HEK293 (cell line): ENCODE results near the gene TES.

Experiments used
- CTCF ChIA-PET: fragments of 350-600 bp; formaldehyde crosslinking; extraction: SDS; loops from one replicate; lab custom pipeline; 2021; ENCODE audit warnings: antibody characterized with exemption; lab: Yijun Ruan, JAX
- POLR2A ChIA-PET: fragments of 300-600 bp; formaldehyde crosslinking; extraction: SDS; loops from one replicate; lab custom pipeline; 2020; ENCODE audit warnings: antibody characterized with exemption, inconsistent platforms; lab: Yijun Ruan, JAX
- H3K27ac ChIP-seq: fragments of 200-500 bp; sonication (Bioruptor generic); 2 replicates; pipeline ENCODE4 v1.5.1; 2014; ENCODE audit warnings: low read depth, low read length, control low read depth, inconsistent platforms; ENCODE audit errors: extremely low read depth
- H3K36me3 ChIP-seq, 2 experiments: fragments of 200-500 bp in 1 of 2; sonication (Bioruptor generic) in 1 of 2; 1 replicate in 1 of 2; 2 replicates in 1 of 2; pipeline ENCODE4 v1.5.1; 2014 to 2017; ENCODE audit warnings: inconsistent platforms in 2 of 2, low read length in 2 of 2; ENCODE audit not compliant: control insufficient read depth in 2 of 2, insufficient read depth in 1 of 2
- H3K4me1 ChIP-seq: fragments of 200-500 bp; sonication (Bioruptor generic); 2 replicates; pipeline ENCODE4 v1.5.1; 2014; ENCODE audit warnings: mild to moderate bottlenecking, low read length, inconsistent platforms; ENCODE audit not compliant: control insufficient read depth, insufficient read depth
- H3K4me3 ChIP-seq: 2 replicates; pipeline ENCODE4 v1.5.1; 2011; ENCODE audit warnings: low read depth, mild to moderate bottlenecking, control low read depth, low read length, moderate library complexity
- H3K9me3 ChIP-seq: fragments of 200-500 bp; sonication (Bioruptor generic); 2 replicates; pipeline ENCODE4 v1.5.1; 2014; ENCODE audit warnings: low read depth, low read length, inconsistent platforms; ENCODE audit not compliant: control insufficient read depth, insufficient read depth
- ATF2 ChIP-seq: fragments of 450-650 bp; formaldehyde crosslinking; IDR thresholded peaks from 2 replicates; pipeline ENCODE4 v1.5.1; 2016; ENCODE audit warnings: missing biosample characterization, missing genetic modification characterization, low read depth
- GLI2 ChIP-seq: fragments of 450-650 bp; formaldehyde crosslinking; IDR thresholded peaks from 2 replicates; pipeline ENCODE4; 2017; ENCODE audit warnings: missing biosample characterization, missing genetic modification characterization, low read depth, borderline replicate concordance
- PRDM10 ChIP-seq: fragments of 450-650 bp; formaldehyde crosslinking; IDR thresholded peaks from 2 replicates; pipeline ENCODE4 v1.5.1; 2016; ENCODE audit warnings: missing biosample characterization, missing genetic modification characterization
- PRDM6 ChIP-seq: fragments of 450-650 bp; formaldehyde crosslinking; IDR thresholded peaks from 2 replicates; pipeline ENCODE4 v1.5.1; 2017; ENCODE audit warnings: missing biosample characterization, missing genetic modification characterization
- SP3 ChIP-seq: fragments of 450-650 bp; formaldehyde crosslinking; IDR thresholded peaks from 2 replicates; pipeline ENCODE4 v1.5.1; 2016; ENCODE audit warnings: missing biosample characterization, missing genetic modification characterization
- ZBTB17 ChIP-seq: fragments of 450-650 bp; formaldehyde crosslinking; IDR thresholded peaks from 2 replicates; pipeline ENCODE4 v1.5.1; 2016; ENCODE audit warnings: missing biosample characterization, missing genetic modification characterization
- ZBTB20 ChIP-seq: fragments of 450-650 bp; formaldehyde crosslinking; IDR thresholded peaks from 2 replicates; pipeline ENCODE4 v1.5.1; 2016; ENCODE audit warnings: missing biosample characterization, missing genetic modification characterization
- ZBTB8A ChIP-seq: fragments of 450-650 bp; formaldehyde crosslinking; IDR thresholded peaks from 2 replicates; pipeline ENCODE4 v1.5.1; 2016; ENCODE audit warnings: missing biosample characterization, missing genetic modification characterization
- ZEB2 ChIP-seq: fragments of 450-650 bp; formaldehyde crosslinking; IDR thresholded peaks from 2 replicates; pipeline ENCODE4 v1.5.1; 2016; ENCODE audit warnings: missing biosample characterization, missing genetic modification characterization
- ZFP41 ChIP-seq: fragments of 450-650 bp; formaldehyde crosslinking; IDR thresholded peaks from 2 replicates; pipeline ENCODE4 v1.5.1; 2016; ENCODE audit warnings: missing biosample characterization, missing genetic modification characterization, borderline replicate concordance
- ZFP69B ChIP-seq: fragments of 450-650 bp; formaldehyde crosslinking; IDR thresholded peaks from 2 replicates; pipeline ENCODE4 v1.5.1; 2016; ENCODE audit warnings: missing biosample characterization, missing genetic modification characterization
- ZNF10 ChIP-seq: fragments of 450-650 bp; formaldehyde crosslinking; IDR thresholded peaks from 2 replicates; pipeline ENCODE4 v1.5.1; 2017; ENCODE audit warnings: missing biosample characterization, missing genetic modification characterization
- ZNF138 ChIP-seq: fragments of 450-650 bp; formaldehyde crosslinking; IDR thresholded peaks from 2 replicates; pipeline ENCODE4 v1.5.1; 2016; ENCODE audit warnings: missing biosample characterization, missing genetic modification characterization, borderline replicate concordance
- ZNF23 ChIP-seq: fragments of 450-650 bp; formaldehyde crosslinking; IDR thresholded peaks from 2 replicates; pipeline ENCODE4 v1.5.1; 2016; ENCODE audit warnings: missing biosample characterization, missing genetic modification characterization, borderline replicate concordance
- ZNF266 ChIP-seq: fragments of 450-650 bp; formaldehyde crosslinking; IDR thresholded peaks from 2 replicates; pipeline ENCODE4 v1.5.1; 2016; ENCODE audit warnings: missing biosample characterization, missing genetic modification characterization, low read depth
- ZNF274 ChIP-seq, 2 experiments: fragments of 200-500 bp in 1 of 2; fragments of 450-650 bp in 1 of 2; sonication (Bioruptor generic) in 1 of 2; formaldehyde crosslinking in 1 of 2; IDR thresholded peaks; 2 replicates each; pipeline versions ENCODE4 v1.5.1 to v1.6.1; 2014 to 2016; ENCODE audit warnings: borderline replicate concordance in 1 of 2, inconsistent platforms in 1 of 2, low read length in 1 of 2, missing biosample characterization in 1 of 2, missing genetic modification characterization in 1 of 2
- ZNF292 ChIP-seq: fragments of 450-650 bp; formaldehyde crosslinking; IDR thresholded peaks from 2 replicates; pipeline ENCODE4 v1.5.1; 2016; ENCODE audit warnings: low read depth, missing biosample characterization, missing genetic modification characterization, borderline replicate concordance
- ZNF362 ChIP-seq: fragments of 450-650 bp; formaldehyde crosslinking; IDR thresholded peaks from 2 replicates; pipeline ENCODE4 v1.5.1; 2016; ENCODE audit warnings: missing biosample characterization, missing genetic modification characterization
- ZNF391 ChIP-seq: fragments of 450-650 bp; formaldehyde crosslinking; IDR thresholded peaks from 2 replicates; pipeline ENCODE4 v1.5.1; 2016; ENCODE audit warnings: low read depth, missing biosample characterization, missing genetic modification characterization, borderline replicate concordance
- ZNF473 ChIP-seq: fragments of 450-650 bp; formaldehyde crosslinking; IDR thresholded peaks from 2 replicates; pipeline ENCODE4 v1.5.1; 2017; ENCODE audit warnings: missing biosample characterization, missing genetic modification characterization
- ZNF571 ChIP-seq: fragments of 450-650 bp; formaldehyde crosslinking; IDR thresholded peaks from 2 replicates; pipeline ENCODE4 v1.5.0; 2017; ENCODE audit warnings: missing biosample characterization, missing genetic modification characterization
- ZNF629 ChIP-seq: fragments of 450-650 bp; formaldehyde crosslinking; IDR thresholded peaks from 2 replicates; pipeline ENCODE4 v1.5.1; 2017; ENCODE audit warnings: missing biosample characterization, missing genetic modification characterization
- ZNF670 ChIP-seq: fragments of 450-650 bp; formaldehyde crosslinking; IDR thresholded peaks from 2 replicates; pipeline ENCODE4 v1.5.1; 2016; ENCODE audit warnings: missing biosample characterization, missing genetic modification characterization, low read depth
- ZSCAN18 ChIP-seq: fragments of 450-650 bp; formaldehyde crosslinking; IDR thresholded peaks from 2 replicates; pipeline ENCODE4 v1.5.1; 2016; ENCODE audit warnings: missing biosample characterization, missing genetic modification characterization
- ZSCAN30 ChIP-seq: fragments of 450-650 bp; IDR thresholded peaks from 2 replicates; pipeline ENCODE4 v1.5.1; 2018; ENCODE audit warnings: missing biosample characterization, mild to moderate bottlenecking, missing genetic modification characterization, moderate library complexity
- ZSCAN4 ChIP-seq: fragments of 450-650 bp; formaldehyde crosslinking; IDR thresholded peaks from 2 replicates; pipeline ENCODE4 v1.5.1; 2017; ENCODE audit warnings: missing biosample characterization, missing genetic modification characterization

TES gene

GRCh38 chr7:116227678-116228239 is 17.4 kb downstream of the TES start:
- POLR2A ChIA-PET = no interaction called here
- CTCF ChIA-PET = interaction anchor here (0.6 to 1.9 kb wide), 3 partner anchors 30 to 47 kb away, joined by 3 to 7 read pairs (median 4); no protein-coding TSS in a partner anchor
- peaks cover 54% of the 10 kb centered on the region for H3K4me1 ChIP-seq
- H3K36me3 ChIP-seq = no peaks in the 10 kb centered on the region
- no peak overlapping the region for H3K4me3 ChIP-seq
- H3K9me3 ChIP-seq = no peaks in the 10 kb centered on the region
- H3K27ac ChIP-seq = no peak overlapping the region
- TF ChIP-seq ATF2 (tag by site-specific recombination) = no peak
- TF ChIP-seq ZSCAN18 (tag by site-specific recombination) = no peak
- 0 out of 2 replicates have a peak, but pooled peaks have one; percentile 27 for TF ChIP-seq PRDM10 (tag by site-specific recombination)
- TF ChIP-seq PRDM6 = peak; percentile 66
- no peak for TF ChIP-seq ZNF266 (tag by site-specific recombination)
- no peak for TF ChIP-seq ZNF138 (tag by site-specific recombination)
- TF ChIP-seq ZEB2 = peak; percentile 82
- TF ChIP-seq ZNF473 = no peak
- TF ChIP-seq ZNF629 = peak; percentile 62
- no peak for TF ChIP-seq ZNF391 (tag by site-specific recombination)
- TF ChIP-seq ZBTB17 (tag by site-specific recombination) = peak; percentile 59; the same call in 1 of the 2 replicates
- TF ChIP-seq ZNF670 (tag by site-specific recombination) = no peak
- TF ChIP-seq ZNF10 = no peak
- TF ChIP-seq ZSCAN4 (tag by site-specific recombination) = peak; percentile 17; the same call in 1 of the 2 replicates
- TF ChIP-seq ZNF571 (tag by site-specific recombination) = no peak
- no peak for TF ChIP-seq SP3 (tag by site-specific recombination)
- no peak for TF ChIP-seq ZFP69B (tag by site-specific recombination)
- no peak for TF ChIP-seq ZBTB20
- TF ChIP-seq GLI2 (tag by site-specific recombination) = 0 out of 2 replicates have a peak, but pooled peaks have one; percentile 11
- peak; percentile 93 for TF ChIP-seq ZNF362 (tag by site-specific recombination)
- no peak for TF ChIP-seq ZFP41 (tag by site-specific recombination)
- TF ChIP-seq ZSCAN30 (tag by site-specific recombination) = 0 out of 2 replicates have a peak, but pooled peaks have one; percentile 52
- TF ChIP-seq ZBTB8A = no peak
- TF ChIP-seq ZNF274 (IDR thresholded peaks at IDR 0.05; ENCODE audit: low read length) = no peak
- no peak for TF ChIP-seq ZNF274 (tag by site-specific recombination; IDR thresholded peaks at IDR 0.05; ENCODE audit: borderline replicate concordance)
- no peak for TF ChIP-seq ZNF292 (tag by site-specific recombination)
- no peak for TF ChIP-seq ZNF23 (tag by site-specific recombination)
